WTC11 (cell line): Measurements from ENCODE around the gene PLEKHH2.

ENCODE experiments used
- ATF1 ChIP-seq: sonication (generic); formaldehyde crosslinking; IDR thresholded peaks from 2 replicates; pipeline ENCODE4 v1.8.1; 2023; ENCODE audit warnings: mild to moderate bottlenecking, moderate library complexity, missing genetic modification reagents
- CREB1 ChIP-seq: sonication (generic); formaldehyde crosslinking; IDR thresholded peaks from 2 replicates; pipeline ENCODE4 v1.8.0; 2023; ENCODE audit warnings: mild to moderate bottlenecking, missing genetic modification reagents
- CTCF ChIP-seq: fragments of 200-600 bp; IDR thresholded peaks from 2 replicates; pipeline ENCODE4 v1.8.0; 2022; ENCODE audit warnings: antibody characterized with exemption

GRCh38 chr2:43605851-43606250 is 31.2 kb upstream of the PLEKHH2 start:
- TF ChIP-seq CTCF = no peak
- no peak for TF ChIP-seq ATF1 (CRISPR knock-in tag)
- no peak for TF ChIP-seq CREB1 (CRISPR knock-in tag)
